GM12878 (cell line): Measurements from ENCODE around the gene CRYL1. TPM values are rescaled to one million over a fixed set of nuclear protein-coding genes. Genes with fewer than 3 reads are reported as not detected.

ENCODE experiments used
- ATAC-seq: fragments of 200-7000 bp; cut with Tn5 transposase; 3 replicates; pipeline ENCODE4 v1.9.1; 2020; ENCODE audit warnings: mild to moderate bottlenecking, moderate library complexity
- BruUV-seq: library from RNA; stranded (reverse); fragments of 400-500 nt; replicated peaks from 2 replicates; lab custom pipeline; 2021; lab: Mats Ljungman, UMichigan
- CTCF ChIA-PET: fragments of 300-600 bp; sonication (Branson Sonifier 250); formaldehyde crosslinking; extraction: SDS; loops from one replicate; lab custom pipeline; 2021; ENCODE audit warnings: inconsistent platforms; lab: Yijun Ruan, JAX
- POLR2A ChIA-PET: fragments of 350-600 bp; formaldehyde crosslinking; extraction: SDS; loops from one replicate; lab custom pipeline; 2021; ENCODE audit warnings: inconsistent platforms; lab: Charles Lee
- RAD21 ChIA-PET: fragments of 300-600 bp; sonication (Branson Sonifier 250); formaldehyde crosslinking; loops from one replicate; lab custom pipeline; 2023; ENCODE audit warnings: antibody characterized with exemption; ENCODE audit not compliant: unreplicated experiment; lab: Charles Lee
- SMC1A ChIA-PET: fragments of 300-600 bp; sonication (Branson Sonifier 250); formaldehyde crosslinking; loops from one replicate; lab custom pipeline; 2023; ENCODE audit not compliant: unreplicated experiment, uncharacterized antibody; lab: Charles Lee
- DNase-seq: peaks from one replicate; pipeline ENCODE4 v3.0.0-alpha.2; 2011; ENCODE audit warnings: low read depth, low spot score
- FAIRE-seq: peaks from 3 replicates; lab custom pipeline; 2011; peaks lifted over from hg19 to GRCh38; lab: Jason Lieb, UNC
- H2AFZ ChIP-seq: 2 replicates; pipeline ENCODE4 v1.6.0; 2011; ENCODE audit warnings: low read depth, low read length, control low read depth; ENCODE audit not compliant: control insufficient read depth
- H3K27ac ChIP-seq: 2 replicates; pipeline ENCODE4 v1.5.1; 2011; ENCODE audit warnings: control low read depth; ENCODE audit not compliant: control insufficient read depth, insufficient read depth
- H3K27me3 ChIP-seq, 2 experiments: replicated peaks in 1 of 2; 2 replicates each; pipeline versions ENCODE4 v1.6.0 to v1.6.1; 2011; ENCODE audit warnings: low read length in 1 of 2; ENCODE audit not compliant: control insufficient read depth in 2 of 2, insufficient read depth in 2 of 2
- H3K36me3 ChIP-seq, 2 experiments: 2 replicates each; pipeline ENCODE4 v1.5.1; 2011; ENCODE audit warnings: low read length in 1 of 2; ENCODE audit not compliant: control insufficient read depth in 2 of 2, insufficient read depth in 2 of 2
- H3K4me1 ChIP-seq: 2 replicates; pipeline ENCODE4 v1.6.1; 2011; ENCODE audit warnings: mild to moderate bottlenecking, low read length, moderate library complexity, mixed read lengths; ENCODE audit not compliant: control insufficient read depth, insufficient read depth
- H3K4me2 ChIP-seq: 2 replicates; pipeline ENCODE4 v1.6.0; 2011; ENCODE audit warnings: control low read depth; ENCODE audit not compliant: control insufficient read depth, insufficient read depth
- H3K4me3 ChIP-seq: fragments of 200-600 bp; sonication (generic); 2 replicates; pipeline ENCODE4 v1.5.1; 2016
- H3K79me2 ChIP-seq: 2 replicates; pipeline ENCODE4 v1.6.0; 2011; ENCODE audit warnings: low read length; ENCODE audit not compliant: control insufficient read depth, insufficient read depth
- H3K9ac ChIP-seq: 2 replicates; pipeline ENCODE4 v1.8.0; 2011; ENCODE audit warnings: low read length, control low read depth, mixed read lengths; ENCODE audit not compliant: control insufficient read depth, insufficient read depth
- H3K9me3 ChIP-seq: replicated peaks from 3 replicates; pipeline ENCODE4 v1.5.1; 2011; ENCODE audit warnings: mild to moderate bottlenecking, low read length; ENCODE audit not compliant: control insufficient read depth, insufficient read depth
- H4K20me1 ChIP-seq: 2 replicates; pipeline ENCODE4 v1.6.0; 2011; ENCODE audit not compliant: control insufficient read depth, insufficient read depth
- BCL11A ChIP-seq: IDR thresholded peaks from 2 replicates; pipeline ENCODE4 v1.6.1; 2011; ENCODE audit warnings: low read depth, low read length
- BMI1 ChIP-seq: fragments of 450-650 bp; IDR thresholded peaks from 2 replicates; pipeline ENCODE4 v1.6.1; 2016; ENCODE audit warnings: mild to moderate bottlenecking, moderate library complexity, borderline replicate concordance
- CHD4 ChIP-seq: fragments of 200-600 bp; sonication (generic); IDR thresholded peaks from 2 replicates; pipeline ENCODE4 v1.6.1; 2016; ENCODE audit warnings: mild to moderate bottlenecking
- EED ChIP-seq: sonication (generic); IDR thresholded peaks from 2 replicates; pipeline ENCODE4 v1.6.1; 2016; ENCODE audit warnings: antibody characterized with exemption, low read depth
- ESRRA ChIP-seq: IDR thresholded peaks from 2 replicates; pipeline ENCODE4 v1.6.1; 2012; ENCODE audit warnings: mild to moderate bottlenecking, low read length, improper control_type of control experiment
- JUND ChIP-seq: IDR thresholded peaks from 2 replicates; pipeline ENCODE4 v1.6.1; 2012; ENCODE audit warnings: low read depth, mild to moderate bottlenecking, low read length, improper control_type of control experiment, moderate library complexity
- RBBP5 ChIP-seq: fragments of 200-600 bp; sonication (generic); conservative IDR thresholded peaks from 2 replicates; pipeline ENCODE4 v1.6.1; 2016
- TARDBP ChIP-seq: IDR thresholded peaks from 2 replicates; pipeline ENCODE4 v1.6.1; 2016; ENCODE audit warnings: borderline replicate concordance
- TBL1XR1 ChIP-seq: IDR thresholded peaks from 2 replicates; pipeline ENCODE4 v1.6.1; 2012; ENCODE audit warnings: low read depth, low read length, improper control_type of control experiment
- TCF12 ChIP-seq: IDR thresholded peaks from 2 replicates; pipeline ENCODE4 v1.6.1; 2011; ENCODE audit warnings: low read depth, mild to moderate bottlenecking, low read length
- ZNF207 ChIP-seq: fragments of 450-650 bp; IDR thresholded peaks from 2 replicates; pipeline ENCODE4 v1.6.1; 2014; ENCODE audit warnings: antibody characterized with exemption, mild to moderate bottlenecking, borderline replicate concordance
- ZNF274 ChIP-seq: IDR thresholded peaks from one replicate; pipeline ENCODE4 v1.8.0; 2011; ENCODE audit not compliant: insufficient read length, insufficient read depth
- ZSCAN29 ChIP-seq: fragments of 450-650 bp; IDR thresholded peaks from 2 replicates; pipeline ENCODE4 v1.6.1; 2017; ENCODE audit warnings: mild to moderate bottlenecking, moderate library complexity
- WGBS: methylation state at CpG from one replicate; pipeline ENCODE4 v1.1.6; 2016; ENCODE audit warnings: low lambda C conversion rate; ENCODE audit not compliant: insufficient replicate concordance, insufficient coverage; ENCODE audit errors: missing lambda C conversion rate; 5-methylcytosine and 5-hydroxymethylcytosine counted together
- in situ Hi-C: fragments of 300-500 bp; cut with MboI; formaldehyde crosslinking; loops from 9 replicates; pipeline ENCODE4 v1.14.3; 2018; ENCODE audit warnings: mixed read lengths
- intact Hi-C: fragments of 100-400 bp; cut with micrococcal nuclease; formaldehyde crosslinking; loops from one replicate; pipeline ENCODE4 v1.14.2; 2022; ENCODE audit not compliant: unreplicated experiment
- polyA plus RNA-seq, 11 experiments: library from polyadenylated mRNA; depleted of rRNA in 4 of 11; unstranded in 6 of 11; stranded (reverse) in 5 of 11; fragments of >200 nt; fragmentation: Nextera tagmentation in 4 of 11; fragmentation: Illumina TruSeq in 1 of 11; extraction: Ambion mirVana in 4 of 11; extraction: Trizol in 1 of 11; gene quantifications; 1 replicate in 1 of 11; 2 replicates in 10 of 11; pipeline versions ENCODE4 v1.2.1 to v1.2.3, GENCODE V29; 2011 to 2016; ENCODE audit warnings: inconsistent platforms in 2 of 11, missing spikeins in 2 of 11, low read depth in 1 of 11
- total RNA-seq, 4 experiments: library from RNA; depleted of rRNA in 3 of 4; stranded (reverse); fragments of >200 nt in 3 of 4; fragmentation: Illumina TruSeq in 1 of 4; extraction: Trizol in 1 of 4; gene quantifications; 2 replicates each; pipeline versions ENCODE4 v1.2.1 to v1.2.3, GENCODE V29; 2013 to 2021
- TF ChIP-seq, protein P1 (sequence below): fragments of 450-650 bp; IDR thresholded peaks from 2 replicates; pipeline ENCODE4 v1.6.1; 2014; ENCODE audit warnings: mild to moderate bottlenecking
- TF ChIP-seq, protein P2 (sequence below): IDR thresholded peaks from 2 replicates; pipeline ENCODE4 v1.6.1; 2012; ENCODE audit warnings: low read length, inconsistent platforms
- TF ChIP-seq, protein P3 (sequence below): fragments of 150-350 bp; IDR thresholded peaks from 2 replicates; pipeline ENCODE4 v1.6.1; 2016; ENCODE audit warnings: low read depth, low read length

The CRYL1 gene
- total and polyA plus RNA-seq, 10 of the 15 experiments (the other 5 are each of a cell fraction or from before 2014, with no cell fraction given) = 5.5 to 36.7 (median 12.2) TPM

DNA sequence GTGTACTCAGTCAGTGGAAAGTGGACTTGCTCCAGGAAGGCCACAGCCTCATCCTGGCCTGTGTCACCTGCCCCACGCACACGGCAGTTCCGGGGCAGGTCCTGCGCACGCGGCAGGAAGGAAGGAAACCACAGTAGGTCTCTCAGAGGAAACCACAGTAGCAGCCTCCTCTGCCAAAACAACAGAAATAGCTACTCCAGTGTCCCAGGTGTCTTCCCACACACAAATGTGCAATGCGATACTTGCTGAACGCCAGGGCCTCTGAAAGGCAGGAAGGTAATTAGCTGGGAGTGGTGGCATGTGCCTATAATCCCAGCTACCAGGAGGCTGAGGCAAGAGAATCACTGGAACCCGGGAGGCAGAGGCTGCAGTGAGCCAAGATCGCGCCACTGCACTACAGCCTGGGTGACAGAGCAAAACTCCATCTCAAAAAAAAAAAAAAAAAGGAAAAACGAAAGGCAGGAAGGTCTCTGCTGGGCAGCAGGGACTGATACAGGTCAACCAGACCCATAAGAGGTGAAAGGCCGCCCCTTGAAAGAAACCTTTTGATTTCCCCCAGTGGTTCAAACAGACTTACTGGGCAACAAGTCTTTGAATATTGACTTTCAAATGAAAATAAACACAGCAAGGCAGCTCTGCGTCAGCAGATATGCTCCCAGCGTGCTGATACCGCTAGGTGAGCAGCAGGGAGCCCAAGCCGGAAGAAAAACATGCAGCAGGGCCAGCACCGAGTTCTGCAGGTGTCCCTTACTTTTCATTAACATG is 49.5 kb downstream of the CRYL1 start (continued):
- TF ChIP-seq, protein P1, sequence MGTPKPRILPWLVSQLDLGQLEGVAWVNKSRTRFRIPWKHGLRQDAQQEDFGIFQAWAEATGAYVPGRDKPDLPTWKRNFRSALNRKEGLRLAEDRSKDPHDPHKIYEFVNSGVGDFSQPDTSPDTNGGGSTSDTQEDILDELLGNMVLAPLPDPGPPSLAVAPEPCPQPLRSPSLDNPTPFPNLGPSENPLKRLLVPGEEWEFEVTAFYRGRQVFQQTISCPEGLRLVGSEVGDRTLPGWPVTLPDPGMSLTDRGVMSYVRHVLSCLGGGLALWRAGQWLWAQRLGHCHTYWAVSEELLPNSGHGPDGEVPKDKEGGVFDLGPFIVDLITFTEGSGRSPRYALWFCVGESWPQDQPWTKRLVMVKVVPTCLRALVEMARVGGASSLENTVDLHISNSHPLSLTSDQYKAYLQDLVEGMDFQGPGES = no peak
- TF ChIP-seq CHD4 = no peak
- TF ChIP-seq ZNF274 = no peak
- TF ChIP-seq EED = peak; percentile 98
- TF ChIP-seq BMI1 = no peak
- TF ChIP-seq, protein P2, sequence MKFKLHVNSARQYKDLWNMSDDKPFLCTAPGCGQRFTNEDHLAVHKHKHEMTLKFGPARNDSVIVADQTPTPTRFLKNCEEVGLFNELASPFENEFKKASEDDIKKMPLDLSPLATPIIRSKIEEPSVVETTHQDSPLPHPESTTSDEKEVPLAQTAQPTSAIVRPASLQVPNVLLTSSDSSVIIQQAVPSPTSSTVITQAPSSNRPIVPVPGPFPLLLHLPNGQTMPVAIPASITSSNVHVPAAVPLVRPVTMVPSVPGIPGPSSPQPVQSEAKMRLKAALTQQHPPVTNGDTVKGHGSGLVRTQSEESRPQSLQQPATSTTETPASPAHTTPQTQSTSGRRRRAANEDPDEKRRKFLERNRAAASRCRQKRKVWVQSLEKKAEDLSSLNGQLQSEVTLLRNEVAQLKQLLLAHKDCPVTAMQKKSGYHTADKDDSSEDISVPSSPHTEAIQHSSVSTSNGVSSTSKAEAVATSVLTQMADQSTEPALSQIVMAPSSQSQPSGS = peak; percentile 60; the same call in 1 of the 2 replicates
- TF ChIP-seq TCF12 = peak; percentile 73; the same call in 1 of the 2 replicates
- TF ChIP-seq TARDBP = no peak
- no peak for TF ChIP-seq RBBP5
- TF ChIP-seq BCL11A = peak; percentile 82
- TF ChIP-seq ZNF207 = no peak

DNA sequence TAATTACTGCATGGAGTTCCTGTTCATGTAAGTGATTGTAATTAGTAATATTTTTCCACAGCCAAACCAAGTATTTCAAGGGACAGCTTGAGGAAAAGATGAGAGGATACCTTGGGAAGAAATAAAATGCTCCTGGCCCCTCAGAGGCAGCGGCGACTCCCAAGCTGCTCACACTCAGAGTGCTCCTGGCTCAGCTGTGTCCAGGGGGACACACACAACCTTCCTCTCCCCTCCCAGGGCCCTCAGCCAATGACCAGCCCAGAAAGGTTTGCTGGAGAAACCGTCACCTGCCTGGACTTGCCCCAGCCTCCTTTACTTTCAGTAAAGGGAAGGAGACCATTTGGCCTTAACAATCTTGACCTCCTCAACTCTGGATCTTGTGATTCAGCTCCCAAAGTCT is 51.1 kb downstream of the CRYL1 start:
- no peaks in the 10 kb centered on the region for H3K79me2 ChIP-seq
- no peaks in the 10 kb centered on the region for H4K20me1 ChIP-seq
- no peak overlapping the region for H3K4me3 ChIP-seq
- peaks cover 15% of the 10 kb centered on the region for H3K4me1 ChIP-seq
- no peaks in the 10 kb centered on the region for H3K36me3 ChIP-seq
- no peaks in the 10 kb centered on the region for H3K9me3 ChIP-seq
- ChIA-PET RAD21 (no interaction called here), SMC1A (no interaction called here), POLR2A (interaction anchor here (0.5 kb wide), 1 partner anchor 81 kb away, joined by 8 read pairs; no protein-coding TSS in a partner anchor), CTCF (interaction anchor here (0.7 to 1.6 kb wide), 2 partner anchors 9 to 14 kb away, joined by 3 to 4 read pairs; no protein-coding TSS in a partner anchor)
- H2AFZ ChIP-seq = no peak overlapping the region
- H3K9ac ChIP-seq = no peak overlapping the region
- no TSS peak for BruUV-seq
- WGBS = 97% methylated on average over 3 of the region's 3 CpGs
- FAIRE-seq = no peak
- intact Hi-C loops = no loop called here
- in situ Hi-C loops = loop anchor here (5.0 kb wide), 1 partner anchor 52 kb away; no protein-coding TSS in a partner anchor
- no peak overlapping the region for H3K4me2 ChIP-seq
- DNase-seq = no peak
- TF ChIP-seq, protein P3, sequence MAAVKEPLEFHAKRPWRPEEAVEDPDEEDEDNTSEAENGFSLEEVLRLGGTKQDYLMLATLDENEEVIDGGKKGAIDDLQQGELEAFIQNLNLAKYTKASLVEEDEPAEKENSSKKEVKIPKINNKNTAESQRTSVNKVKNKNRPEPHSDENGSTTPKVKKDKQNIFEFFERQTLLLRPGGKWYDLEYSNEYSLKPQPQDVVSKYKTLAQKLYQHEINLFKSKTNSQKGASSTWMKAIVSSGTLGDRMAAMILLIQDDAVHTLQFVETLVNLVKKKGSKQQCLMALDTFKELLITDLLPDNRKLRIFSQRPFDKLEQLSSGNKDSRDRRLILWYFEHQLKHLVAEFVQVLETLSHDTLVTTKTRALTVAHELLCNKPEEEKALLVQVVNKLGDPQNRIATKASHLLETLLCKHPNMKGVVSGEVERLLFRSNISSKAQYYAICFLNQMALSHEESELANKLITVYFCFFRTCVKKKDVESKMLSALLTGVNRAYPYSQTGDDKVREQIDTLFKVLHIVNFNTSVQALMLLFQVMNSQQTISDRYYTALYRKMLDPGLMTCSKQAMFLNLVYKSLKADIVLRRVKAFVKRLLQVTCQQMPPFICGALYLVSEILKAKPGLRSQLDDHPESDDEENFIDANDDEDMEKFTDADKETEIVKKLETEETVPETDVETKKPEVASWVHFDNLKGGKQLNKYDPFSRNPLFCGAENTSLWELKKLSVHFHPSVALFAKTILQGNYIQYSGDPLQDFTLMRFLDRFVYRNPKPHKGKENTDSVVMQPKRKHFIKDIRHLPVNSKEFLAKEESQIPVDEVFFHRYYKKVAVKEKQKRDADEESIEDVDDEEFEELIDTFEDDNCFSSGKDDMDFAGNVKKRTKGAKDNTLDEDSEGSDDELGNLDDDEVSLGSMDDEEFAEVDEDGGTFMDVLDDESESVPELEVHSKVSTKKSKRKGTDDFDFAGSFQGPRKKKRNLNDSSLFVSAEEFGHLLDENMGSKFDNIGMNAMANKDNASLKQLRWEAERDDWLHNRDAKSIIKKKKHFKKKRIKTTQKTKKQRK = no peak
- TF ChIP-seq JUND (no peak), ESRRA (no peak), ZSCAN29 (no peak), TCF12 (no peak), TBL1XR1 (no peak)
- ATAC-seq = no peak
- no peaks in the 10 kb centered on the region for H3K27me3 ChIP-seq
- H3K27ac ChIP-seq = no peak overlapping the region
